ENCODE measurements around the gene DMD.
"Not testable (repeated sequence)": the region's sequence is repeated elsewhere in the genome, so short reads cannot be mapped to it uniquely, and the experiment has no call there.

DMD gene

DNA sequence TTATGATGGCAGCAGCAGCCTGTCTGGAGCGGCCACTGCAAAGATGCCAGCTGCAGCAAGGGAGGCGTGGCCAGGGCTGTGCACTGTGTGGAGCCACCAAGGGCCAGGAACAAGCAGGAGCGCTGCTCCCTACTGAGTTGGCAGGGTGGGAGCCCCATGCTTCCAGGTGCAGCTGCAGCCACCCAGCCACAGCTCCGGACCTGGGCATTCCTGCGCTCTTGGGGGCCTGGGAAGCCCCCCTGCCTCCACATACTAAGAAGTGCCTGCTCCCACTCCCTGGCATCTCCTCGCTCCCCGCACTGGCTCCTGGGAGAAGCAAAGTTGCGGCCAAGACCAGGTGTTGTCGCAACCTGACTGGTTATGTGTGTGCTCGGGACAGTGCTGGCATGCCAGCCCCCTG, 619.8 kb downstream of the DMD start:
- no peak for DNase-seq

DNA sequence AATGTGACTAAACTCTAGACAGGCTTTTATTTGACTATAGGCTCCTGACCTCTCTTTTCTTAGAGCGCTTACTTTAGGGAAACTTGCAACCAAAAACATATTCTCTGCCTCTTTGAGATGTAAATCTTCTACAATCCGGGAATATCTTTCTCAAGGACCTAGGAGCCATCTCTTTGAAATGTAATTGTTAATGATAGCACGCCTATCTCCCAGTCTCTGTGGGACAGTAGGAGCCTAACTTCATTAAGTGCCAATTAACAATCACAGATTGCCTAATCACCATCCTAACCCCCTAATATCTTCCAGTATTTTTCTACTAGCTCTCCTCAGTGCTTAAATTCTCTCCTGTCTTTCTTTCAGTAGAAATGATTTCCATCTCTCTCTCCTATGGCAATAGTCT, 628.6 kb downstream of the DMD start:
- DNase-seq = no peak

DNA sequence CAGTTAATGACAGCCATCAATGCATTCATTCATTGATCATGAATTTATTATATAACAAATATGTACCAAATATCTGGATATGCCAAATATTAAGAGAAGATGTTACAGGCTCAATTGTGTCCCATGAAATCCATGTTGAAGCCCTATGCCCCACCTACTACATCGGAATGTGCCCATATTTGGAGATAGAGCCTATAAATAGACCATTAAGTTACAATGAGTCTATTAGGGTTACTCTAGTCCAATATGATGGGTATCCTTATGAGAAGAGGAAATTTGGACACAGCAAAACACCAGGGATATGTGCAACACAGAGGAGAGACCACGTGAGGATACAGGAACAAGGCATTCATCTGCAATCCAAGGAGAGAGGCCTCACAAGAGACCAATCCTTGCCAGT, 634.5 kb downstream of the DMD start:
- no peak for DNase-seq

DNA sequence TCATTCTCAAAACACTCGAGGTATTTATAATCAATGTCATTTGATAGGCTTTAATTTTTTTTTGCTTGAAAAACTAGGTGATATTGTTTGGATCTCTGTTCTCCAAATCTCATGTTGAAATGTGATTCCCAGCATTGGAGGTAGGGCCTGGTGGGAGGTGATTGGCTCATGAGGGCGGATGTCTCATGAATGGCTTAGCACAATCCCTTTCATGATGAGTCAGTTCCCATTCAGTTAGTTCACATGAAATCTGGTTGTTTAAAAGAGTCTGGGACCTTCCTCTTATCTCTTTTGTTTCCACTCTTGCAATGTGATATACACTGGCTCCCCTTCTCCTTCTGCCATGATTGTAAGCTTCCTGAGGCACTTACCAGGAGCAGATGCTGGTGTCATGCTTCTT, 638.7 kb downstream of the DMD start:
- no peak for DNase-seq

DNA sequence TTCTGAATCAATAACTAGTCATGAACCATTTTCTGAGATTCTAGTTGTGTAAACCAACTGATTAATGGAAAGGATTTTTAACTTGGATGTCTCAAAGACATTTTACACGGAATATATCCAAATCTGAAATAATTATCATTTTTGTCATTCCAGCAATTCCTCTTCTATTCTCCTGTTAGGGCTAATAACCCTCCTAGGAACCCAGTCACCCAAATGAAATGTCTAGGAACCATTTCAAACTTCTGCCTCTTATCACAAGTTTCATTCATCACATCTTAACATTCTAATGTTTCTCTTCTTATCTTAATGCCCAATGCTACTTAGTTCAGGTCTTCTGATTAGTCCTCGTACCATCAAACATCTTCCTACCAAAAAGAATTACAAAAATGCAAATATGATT, 639.8 kb downstream of the DMD start:
- DNase-seq = no peak

DNA sequence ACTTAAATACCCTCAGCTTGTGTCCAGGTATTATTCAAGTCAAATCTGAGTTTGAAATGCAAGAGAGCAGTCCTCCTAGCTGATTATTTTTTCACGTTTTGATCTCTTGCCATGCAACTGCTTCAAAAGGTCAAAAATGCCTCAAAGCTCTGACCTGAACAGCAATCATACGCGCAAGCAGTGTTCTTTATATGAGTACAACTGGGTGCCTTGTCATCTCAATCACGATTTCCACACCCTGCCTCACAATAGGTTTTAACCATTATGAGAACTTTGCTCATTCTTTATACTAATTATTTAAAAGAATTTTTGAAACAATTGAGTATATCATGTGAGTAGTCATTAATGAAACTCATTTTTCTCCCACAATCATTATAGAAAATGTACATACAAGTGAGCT, 649.1 kb downstream of the DMD start:
- no peak for DNase-seq

DNA sequence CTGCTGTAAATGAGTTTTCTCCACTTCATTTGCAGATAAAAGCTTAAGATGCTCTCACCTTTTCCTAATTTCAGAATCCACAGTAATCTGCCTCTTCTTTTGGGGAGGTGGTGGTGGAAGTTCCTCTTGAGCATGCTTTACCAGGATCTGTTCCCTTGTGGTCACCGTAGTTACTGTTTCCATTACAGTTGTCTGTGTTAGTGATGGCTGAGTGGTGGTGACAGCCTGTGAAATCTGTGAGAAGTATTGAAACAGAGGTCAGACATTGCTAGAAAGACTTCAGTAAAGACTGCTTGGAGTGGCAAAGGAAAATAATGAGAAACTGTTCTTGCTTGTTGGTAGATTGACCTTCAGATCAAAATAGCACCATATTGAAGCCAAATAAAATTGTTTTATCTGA, 666.2 kb downstream of the DMD start:
- DNase-seq = no peak

DNA sequence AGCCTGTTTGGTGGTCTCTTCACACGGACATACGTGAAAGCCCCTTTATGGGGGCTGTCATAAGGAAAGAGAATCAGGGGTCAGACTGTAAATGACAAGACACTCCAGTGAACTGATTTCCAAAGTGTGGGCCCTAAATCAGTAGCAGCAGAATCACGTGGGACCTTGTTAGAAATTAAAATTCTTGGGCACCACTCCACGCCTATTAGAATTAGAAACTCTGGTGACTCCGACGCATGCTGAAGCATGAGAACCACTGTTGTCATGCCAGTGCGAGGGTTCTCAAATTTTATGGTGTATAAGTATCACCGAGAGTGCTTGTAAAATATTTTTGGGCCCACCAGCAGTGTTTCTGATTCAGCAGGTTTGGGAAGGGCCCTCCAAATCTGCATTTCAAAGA, 672.8 kb downstream of the DMD start:
- DNase-seq = no peak

DNA sequence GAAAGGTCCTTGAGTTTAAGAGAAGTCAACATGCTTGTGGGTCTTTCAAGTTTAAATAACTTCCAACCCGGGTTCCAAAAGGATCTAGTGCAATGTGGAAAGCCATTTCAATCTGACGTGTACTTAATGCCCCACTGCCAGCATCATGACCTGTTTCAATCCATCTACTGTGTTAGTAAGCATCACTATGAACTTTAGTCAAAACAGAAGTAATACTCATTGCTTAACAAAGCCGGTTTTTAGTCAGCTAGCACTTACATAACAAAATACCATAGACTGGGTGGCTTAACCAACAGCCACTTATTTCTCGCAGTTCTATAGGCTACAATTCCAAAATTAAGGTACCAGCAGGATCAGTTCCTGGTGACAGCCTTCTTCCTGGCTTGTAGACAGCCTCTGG, 677.5 kb downstream of the DMD start:
- DNase-seq = no peak

DNA sequence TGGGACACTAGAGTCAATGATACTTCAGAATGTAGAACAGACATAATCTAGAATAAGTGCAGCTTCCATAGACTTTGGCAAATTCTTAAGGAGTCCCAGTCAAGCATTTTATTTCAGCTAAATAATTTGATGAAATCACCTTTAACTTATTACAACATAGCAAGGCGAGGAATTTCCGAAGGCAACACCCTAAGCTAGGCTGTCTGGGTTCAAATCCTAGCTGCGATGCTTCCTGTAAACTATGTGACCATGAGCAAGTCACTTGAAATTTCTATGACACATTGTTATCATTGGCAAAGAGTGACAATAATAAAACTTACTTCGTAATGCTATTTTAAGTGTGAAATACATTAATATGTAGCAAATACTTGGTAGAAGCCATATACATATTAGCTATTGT, 679.1 kb downstream of the DMD start:
- no peak for DNase-seq

DNA sequence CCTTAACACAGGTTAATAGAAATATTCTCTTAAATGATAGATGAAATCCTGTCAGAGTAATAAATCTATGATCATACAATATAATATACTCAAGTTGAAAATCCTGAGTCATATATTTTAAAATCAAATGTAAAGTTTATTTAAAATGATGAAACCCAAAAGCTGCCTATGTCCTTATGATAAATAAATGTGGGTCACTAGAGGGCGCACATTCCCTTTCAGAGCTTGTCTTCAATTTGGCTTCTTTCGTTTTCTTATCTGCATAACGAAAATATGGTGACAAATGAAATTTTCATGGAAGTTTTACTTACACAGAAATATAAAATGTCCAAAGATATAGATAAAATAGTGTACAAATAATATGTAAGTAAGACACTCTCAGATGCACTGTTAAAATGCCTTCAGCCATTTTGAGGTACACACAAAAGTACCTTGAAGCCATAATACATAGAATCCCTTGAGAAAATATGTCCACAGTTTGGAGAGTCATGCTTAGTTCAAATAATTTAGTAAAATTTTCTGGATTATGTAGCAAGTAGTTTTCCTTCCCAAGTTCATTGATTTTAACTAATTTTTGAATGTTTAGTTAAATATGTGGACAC, 680.4 kb downstream of the DMD start:
- no peak for DNase-seq

DNA sequence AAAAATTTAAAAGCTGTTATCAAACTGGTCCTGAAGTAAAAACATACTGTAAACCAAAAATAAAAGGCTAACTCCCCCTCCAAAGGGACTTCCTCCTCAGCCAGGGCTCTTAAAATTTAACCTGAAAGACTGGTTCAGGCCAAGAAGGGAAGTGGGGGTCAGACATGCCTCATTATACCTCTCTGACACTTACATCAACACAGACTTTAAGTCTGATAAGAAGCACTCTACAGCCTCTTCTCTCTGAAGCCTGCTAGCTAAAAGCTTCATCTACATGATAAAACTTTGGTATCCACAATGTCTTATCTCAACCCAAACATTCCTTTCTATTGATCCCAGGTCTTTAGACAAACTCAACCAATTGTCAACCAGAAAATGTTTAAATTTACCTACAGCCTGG, 682.9 kb downstream of the DMD start:
- not testable (repeated sequence) for DNase-seq

DNA sequence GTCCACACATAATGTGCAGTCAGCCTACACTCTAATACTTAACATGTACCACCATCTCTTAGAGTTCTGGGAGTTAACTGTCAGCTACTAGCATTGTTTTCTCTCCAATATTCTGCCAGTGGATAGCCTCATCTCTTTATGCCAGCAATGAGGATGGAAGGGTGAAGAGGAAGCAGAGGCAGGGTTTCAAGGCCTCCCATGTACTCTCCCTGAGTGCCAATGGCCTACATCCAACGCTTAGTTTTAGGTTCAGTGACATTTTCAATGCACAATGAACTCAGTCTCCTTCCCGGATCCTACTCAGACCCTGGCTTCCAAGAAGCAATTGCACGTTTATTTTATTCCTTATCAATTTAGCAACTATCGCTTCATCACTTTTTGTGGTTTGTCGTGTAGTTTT, 686.1 kb downstream of the DMD start:
- no peak for DNase-seq

DNA sequence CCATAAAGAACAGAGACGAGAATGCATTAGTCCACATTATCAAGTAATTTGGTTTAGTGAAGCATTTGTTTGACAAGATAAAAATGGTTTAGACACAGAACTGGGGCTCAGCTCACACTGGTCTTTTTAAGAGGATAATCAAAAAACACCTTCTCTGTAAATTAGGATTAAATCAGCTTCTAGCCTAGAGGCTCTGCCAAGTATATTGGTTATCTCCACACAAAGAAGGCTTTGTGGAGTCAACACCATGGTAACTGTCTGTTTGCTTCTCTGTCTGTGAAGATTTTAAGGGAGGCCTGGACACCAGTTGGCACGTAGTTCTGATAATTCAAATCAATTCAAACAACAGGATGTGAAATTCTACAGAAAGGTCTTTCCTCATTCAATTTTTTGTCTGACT, 687.0 kb downstream of the DMD start:
- DNase-seq = no peak

DNA sequence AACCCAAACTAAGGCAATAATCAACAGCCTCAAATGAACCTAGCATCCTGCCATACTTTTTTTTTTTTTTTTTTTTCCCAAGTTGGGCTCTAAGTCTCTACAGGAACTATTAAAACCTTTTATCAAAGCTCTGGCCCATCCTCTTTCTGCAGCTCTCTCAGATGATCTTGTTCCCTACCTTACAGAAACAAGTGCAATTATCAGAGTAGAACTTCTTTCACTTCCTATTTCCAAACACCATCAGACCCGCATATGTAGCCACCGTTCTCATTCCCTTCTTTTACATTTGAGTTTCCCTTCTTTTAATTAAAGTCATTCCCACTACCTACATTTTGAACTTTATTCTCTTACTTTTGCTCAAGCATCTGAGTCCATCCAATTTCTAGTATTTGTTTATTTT, 690.6 kb downstream of the DMD start:
- DNase-seq = no peak

DNA sequence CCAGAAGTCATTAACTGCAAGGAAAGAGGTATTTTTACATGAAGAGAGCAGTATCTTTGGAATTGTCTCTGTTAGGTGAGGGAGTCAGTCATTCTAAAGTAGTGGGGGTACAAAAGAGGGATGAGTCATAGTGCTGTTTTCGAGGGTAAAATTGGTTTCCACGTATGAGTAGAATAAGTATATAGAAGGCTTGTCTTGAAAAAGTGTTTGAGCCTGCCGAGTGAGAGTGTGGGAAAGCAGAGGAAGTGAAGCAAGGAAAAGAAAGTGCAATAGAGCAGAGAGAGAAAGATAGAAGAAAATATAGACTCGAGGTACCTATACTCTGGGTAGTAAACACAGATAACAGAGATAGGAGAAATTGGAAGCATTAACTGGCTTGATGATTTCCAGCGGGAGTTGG, 696.4 kb downstream of the DMD start:
- no peak for DNase-seq

DNA sequence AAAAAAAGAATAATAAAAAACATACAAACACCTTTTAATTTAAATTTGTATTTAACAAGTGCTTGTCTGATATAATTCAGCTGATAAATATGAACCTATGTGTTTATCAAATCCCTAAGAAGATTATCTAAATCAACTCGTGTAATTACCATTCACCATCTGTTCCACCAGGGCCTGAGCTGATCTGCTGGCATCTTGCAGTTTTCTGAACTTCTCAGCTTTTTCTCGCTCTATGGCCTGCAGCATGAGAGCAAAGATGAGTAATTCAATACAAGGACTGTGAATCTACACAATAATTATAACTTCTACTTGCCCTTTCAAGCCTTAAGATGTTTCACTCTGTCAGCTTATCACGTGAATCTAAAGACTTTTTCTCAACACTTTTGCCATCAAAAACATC, 709.7 kb downstream of the DMD start:
- DNase-seq = no peak

DNA sequence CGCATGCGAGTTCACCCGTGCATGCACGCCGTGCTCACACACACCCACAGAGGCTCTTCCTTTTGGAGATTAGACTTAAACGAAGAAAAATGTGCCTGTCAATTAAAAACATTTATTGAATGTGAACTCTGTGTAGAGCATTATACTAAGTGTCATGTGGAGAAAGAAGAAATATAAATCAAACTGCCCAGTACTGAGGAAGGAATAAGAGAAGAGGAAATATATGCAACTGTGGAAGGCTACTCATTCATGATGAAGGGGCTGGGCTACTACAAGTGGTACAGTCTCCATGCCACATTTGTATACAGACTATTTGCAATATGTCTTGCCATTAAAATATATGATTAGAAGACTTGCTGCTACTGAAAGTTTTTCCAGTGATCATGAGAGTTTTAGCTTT, 714.7 kb downstream of the DMD start:
- no peak for DNase-seq

DNA sequence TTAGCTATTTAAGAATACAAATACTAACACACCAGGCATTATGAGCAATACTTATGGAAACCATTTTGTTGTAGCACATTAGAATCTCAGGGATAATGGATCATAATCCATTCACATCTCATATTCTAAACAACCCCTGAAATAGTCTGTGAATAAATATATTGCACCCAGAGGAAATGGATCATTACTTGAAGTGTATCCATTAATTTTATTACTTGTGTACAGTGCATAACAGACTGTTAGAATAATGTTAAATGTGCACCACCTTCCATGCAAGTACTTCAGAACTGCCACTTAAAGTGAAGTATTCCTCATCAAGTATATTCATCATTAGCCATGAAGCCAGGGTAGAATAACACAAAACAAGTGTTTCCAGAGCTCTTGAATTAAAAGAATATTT, 715.5 kb downstream of the DMD start:
- no peak for DNase-seq

DNA sequence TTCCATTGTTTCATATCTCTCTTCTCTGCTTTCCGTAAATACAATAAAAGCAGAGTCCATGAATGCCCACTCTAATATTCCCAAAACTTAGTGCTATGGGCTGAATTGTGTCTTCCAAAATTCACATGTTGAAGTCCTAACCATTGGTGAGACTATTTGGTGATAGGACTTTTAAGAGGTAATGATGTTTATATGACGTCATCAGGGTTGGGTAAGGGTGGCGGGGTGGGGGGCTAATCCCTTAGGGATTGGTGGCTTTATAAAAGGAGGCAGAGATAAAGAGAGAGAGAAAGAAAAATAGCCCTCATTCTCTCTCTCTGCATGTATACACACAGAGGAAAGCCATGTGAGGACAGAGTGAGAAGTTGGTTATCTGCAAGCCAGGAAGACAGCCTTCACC, 722.2 kb downstream of the DMD start:
- no peak for DNase-seq

DNA sequence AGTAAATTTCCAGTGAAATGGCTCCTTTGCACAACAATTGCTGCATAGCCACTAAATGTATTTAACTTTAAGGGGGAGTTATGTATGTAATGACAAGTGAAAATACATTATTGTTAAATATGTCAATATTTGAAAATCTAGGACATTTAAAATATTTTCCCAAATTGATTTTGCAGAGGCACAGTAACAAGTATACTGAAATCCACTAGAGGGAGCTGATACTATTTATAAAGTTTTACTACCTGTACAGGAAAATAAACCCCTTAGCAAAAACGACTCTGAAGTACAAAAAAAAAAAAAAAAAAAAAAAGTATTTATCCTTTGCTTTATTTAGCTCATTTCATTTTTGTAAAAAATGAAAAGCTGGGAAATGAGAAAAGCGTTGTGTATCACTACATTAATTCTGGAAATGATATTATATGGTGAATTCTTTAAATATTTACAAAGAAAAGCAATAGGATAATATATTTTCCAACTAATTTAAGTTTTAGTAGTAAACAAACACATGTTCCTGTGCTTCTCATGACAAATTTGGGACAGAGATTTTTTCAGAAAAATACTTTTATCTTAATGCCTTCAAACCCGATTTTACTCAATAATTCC, 727.7 kb downstream of the DMD start:
- no peak for DNase-seq

DNA sequence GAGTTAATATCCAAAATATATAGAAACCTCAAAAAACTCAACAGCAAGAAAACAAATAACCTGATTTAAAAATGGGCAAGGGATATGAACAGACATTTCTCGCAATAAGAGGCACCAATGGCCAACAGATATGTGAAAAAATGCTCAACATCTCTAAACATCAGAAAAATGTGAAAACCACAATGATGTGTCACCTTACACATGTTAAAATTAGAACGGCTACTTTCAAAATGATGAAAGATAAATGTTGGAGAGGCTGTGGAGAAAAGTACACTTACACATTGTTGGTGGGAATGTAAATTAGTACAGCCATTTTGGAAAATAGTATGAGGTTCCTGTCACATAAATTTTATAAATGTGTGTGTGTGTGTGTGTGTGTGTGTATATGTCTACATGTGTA, 731.3 kb downstream of the DMD start:
- DNase-seq = no peak

DNA sequence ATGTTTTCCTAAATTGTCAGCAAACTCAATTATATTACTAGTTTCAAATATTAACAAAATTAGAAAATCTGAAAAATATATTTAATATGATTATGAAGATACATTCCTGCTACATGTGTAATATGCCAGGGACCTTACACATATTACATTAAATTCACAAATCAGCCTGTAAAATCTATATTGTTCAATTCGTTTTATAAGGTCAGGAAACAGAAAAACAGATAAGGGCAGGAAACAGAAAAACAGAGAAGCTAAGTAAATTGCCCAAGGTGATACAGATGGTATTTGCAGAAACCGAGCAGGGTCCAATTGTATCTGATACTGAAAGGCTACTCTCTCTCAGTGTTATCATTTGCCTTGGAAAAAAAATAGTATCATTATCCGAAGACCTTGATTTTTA, 739.0 kb downstream of the DMD start:
- no peak for DNase-seq

DNA sequence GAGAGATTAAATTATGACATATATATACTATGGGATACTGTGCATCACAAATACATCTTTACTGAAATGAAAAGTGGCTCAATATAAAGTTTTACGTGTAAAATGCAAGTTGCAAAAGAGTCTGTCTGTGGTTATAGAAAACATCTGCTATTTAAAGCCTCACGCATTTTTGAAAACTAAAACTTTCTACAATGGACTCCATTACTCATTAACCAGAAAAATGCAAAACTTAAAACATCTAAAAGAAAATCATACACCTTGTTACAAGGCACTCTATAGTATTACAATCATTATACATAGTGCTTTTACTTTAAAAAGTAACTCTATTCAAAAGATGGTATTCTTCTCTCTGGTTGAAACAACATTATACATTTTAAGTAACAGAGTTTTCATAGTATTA, 755.6 kb downstream of the DMD start:
- no peak for DNase-seq

DNA sequence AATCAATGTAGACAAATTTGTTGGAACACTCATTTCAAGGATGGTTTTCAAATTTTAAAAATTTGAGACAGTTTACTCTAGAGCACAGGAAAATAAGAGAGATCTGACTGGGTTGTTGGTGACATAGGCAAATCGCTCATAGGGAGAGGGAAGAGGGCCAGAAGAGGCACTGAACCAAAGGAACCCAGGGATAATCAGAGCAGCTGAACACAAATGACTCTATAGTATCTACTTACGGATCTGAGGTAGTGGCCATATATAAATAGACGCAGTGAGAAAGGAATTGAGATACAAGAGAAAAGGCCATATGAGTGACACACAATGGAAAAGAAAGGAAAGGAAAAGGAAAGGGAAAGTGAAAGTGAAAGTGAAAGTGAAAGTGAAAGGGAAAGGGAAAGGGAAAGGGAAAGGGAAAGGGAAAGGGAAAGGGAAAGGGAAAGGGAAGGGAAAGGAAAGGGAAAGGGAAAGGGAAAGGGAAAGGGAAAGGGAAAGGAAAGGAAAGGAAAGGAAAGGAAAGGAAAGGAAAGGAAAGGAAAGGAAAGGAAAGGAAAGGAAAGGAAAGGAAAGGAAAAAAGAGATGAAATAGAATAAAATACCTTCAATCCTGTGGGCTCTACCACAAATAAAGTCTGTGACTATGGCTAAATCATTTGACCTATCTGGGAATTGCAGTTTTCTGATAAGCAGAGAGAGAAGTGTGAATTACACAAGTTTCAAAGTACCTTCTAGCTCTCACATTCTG, 759.2 kb downstream of the DMD start:
- no peak for DNase-seq

All from stimulated activated CD4-positive, alpha-beta T cell treated with anti-CD3 and anti-CD28 coated beads, Interleukin-2, amount 100 ng/mL, for 24 hours (primary cell).